ENCODE results near the gene DDX47. TPM values are rescaled to one million over a fixed set of nuclear protein-coding genes. Genes with fewer than 3 reads are reported as not detected.

The DDX47 gene
- total RNA-seq, 1 donor from 2014 or later = 45.1 TPM

DNA sequence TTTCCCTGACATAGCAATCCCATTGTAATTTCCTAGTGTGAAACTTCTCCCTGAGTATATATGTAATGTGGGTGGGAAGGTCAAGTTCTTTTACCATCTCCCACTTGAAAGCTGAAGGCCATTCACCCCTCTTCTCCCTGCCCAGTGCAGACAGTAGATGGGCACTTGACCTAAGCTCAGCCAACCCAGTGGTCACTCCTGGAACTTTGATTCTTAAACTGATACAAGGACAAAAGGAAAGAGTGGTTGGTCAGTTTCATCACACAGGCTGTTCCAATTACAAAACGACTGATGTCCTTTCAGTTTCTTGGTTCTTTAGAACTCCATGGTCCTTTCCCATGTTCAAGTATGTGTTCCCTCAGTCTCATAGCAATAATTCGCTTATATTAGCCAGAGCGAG is 36.1 kb upstream of the DDX47 start:
- ATAC-seq (no peak), DNase-seq (no peak)
- Histone ChIP-seq H3K4me1 (peaks cover 15% of the 10 kb centered on the region), H3K27ac (no peak overlapping the region), H3K36me3 (no peaks in the 10 kb centered on the region), H3K27me3 (ENCODE audit: low read depth) (no peaks in the 10 kb centered on the region), H3K4me3 (no peak overlapping the region), H3K9me3 (no peaks in the 10 kb centered on the region)
- TF ChIP-seq, protein P1, sequence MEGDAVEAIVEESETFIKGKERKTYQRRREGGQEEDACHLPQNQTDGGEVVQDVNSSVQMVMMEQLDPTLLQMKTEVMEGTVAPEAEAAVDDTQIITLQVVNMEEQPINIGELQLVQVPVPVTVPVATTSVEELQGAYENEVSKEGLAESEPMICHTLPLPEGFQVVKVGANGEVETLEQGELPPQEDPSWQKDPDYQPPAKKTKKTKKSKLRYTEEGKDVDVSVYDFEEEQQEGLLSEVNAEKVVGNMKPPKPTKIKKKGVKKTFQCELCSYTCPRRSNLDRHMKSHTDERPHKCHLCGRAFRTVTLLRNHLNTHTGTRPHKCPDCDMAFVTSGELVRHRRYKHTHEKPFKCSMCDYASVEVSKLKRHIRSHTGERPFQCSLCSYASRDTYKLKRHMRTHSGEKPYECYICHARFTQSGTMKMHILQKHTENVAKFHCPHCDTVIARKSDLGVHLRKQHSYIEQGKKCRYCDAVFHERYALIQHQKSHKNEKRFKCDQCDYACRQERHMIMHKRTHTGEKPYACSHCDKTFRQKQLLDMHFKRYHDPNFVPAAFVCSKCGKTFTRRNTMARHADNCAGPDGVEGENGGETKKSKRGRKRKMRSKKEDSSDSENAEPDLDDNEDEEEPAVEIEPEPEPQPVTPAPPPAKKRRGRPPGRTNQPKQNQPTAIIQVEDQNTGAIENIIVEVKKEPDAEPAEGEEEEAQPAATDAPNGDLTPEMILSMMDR (IDR thresholded peaks at IDR 0.05) = no peak
- intact Hi-C loops (cut with DNase I) = no loop called here

DNA sequence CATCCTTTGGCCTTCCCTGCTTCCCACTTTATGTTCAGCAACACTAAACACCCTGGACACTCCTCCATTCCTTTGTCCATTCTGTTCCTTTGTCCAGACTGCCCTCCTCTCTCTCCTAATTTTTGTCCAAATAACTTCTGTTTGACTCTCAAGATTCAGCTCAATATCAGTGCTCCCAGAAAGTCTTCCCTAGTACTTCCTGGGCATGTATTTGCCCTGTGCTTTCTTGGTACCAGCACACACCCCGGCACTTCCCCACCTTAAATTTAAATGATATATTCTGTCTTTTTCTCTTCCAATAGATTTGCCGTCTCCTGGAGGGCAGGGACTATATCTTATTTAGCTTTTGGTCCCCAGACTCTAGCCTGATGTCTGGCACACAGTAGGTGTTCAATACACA is 34.1 kb upstream of the DDX47 start:
- intact Hi-C loops (cut with DNase I) = no loop called here

DNA sequence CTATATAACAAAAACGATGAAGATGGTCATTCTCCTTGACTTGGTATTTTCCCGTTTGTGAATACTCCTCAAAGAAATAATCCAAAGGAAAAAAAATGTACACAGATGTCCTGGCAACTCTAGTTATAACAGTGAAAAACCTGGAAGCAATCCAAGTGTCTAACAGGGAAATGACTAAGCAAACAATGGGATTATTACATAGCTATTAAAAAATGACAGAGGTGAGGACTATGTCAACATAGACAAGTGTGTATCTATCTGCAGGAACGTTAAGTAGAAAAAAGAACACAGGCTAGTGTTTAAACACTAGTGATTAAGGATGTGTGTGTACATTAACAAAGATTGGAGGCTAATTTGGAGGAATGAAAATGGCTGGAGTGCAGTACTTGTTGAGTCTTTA is 33.6 kb upstream of the DDX47 start:
- H3K27me3 ChIP-seq (ENCODE audit: low read depth) = no peaks in the 10 kb centered on the region
- H3K4me1 ChIP-seq = peaks cover 15% of the 10 kb centered on the region
- TF ChIP-seq, protein P1 (IDR thresholded peaks at IDR 0.05) = no peak
- no peaks in the 10 kb centered on the region for H3K36me3 ChIP-seq
- no peaks in the 10 kb centered on the region for H3K9me3 ChIP-seq
- ATAC-seq = peak; percentile 78 to 94
- no peak overlapping the region for H3K27ac ChIP-seq
- DNase-seq = no peak
- H3K4me3 ChIP-seq = no peak overlapping the region
- intact Hi-C loops (cut with DNase I) = no loop called here

More for the DNA sequence above, 34.1 kb upstream of the DDX47 start:
- ATAC-seq (peak in 1 of 2 donors; percentile 2), DNase-seq (no peak)
- Histone ChIP-seq H3K36me3 (no peaks in the 10 kb centered on the region), H3K9me3 (no peaks in the 10 kb centered on the region), H3K27ac (no peak overlapping the region), H3K4me3 (no peak overlapping the region), H3K4me1 (peaks cover 15% of the 10 kb centered on the region), H3K27me3 (ENCODE audit: low read depth) (no peaks in the 10 kb centered on the region)
- TF ChIP-seq, protein P1 (IDR thresholded peaks at IDR 0.05) = no peak

DNA sequence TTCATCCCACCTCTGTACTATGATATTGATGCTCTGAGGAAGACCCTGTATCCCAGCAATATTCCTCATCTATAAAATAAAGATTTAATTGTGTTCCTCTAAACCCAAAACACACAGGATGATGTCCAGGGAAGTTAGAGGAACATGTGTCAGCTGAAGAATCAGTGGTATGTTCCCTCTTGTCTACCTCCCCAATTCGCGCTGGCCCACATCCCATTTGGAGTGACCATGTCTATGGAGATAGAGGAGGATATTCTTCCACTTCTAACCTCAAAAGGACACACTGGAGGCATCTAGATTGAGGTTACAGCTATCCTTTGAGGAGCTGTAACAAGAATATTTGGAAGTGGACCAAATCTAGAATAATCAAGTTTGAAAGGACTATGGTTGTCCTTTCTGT is 29.0 kb upstream of the DDX47 start:
- Histone ChIP-seq H3K27ac (peak overlapping the region; percentile 89), H3K9me3 (no peaks in the 10 kb centered on the region), H3K4me1 (peaks cover 35% of the 10 kb centered on the region), H3K27me3 (ENCODE audit: low read depth) (no peaks in the 10 kb centered on the region), H3K36me3 (no peaks in the 10 kb centered on the region), H3K4me3 (no peak overlapping the region)
- intact Hi-C loops (cut with DNase I) = no loop called here
- DNase-seq (no peak), ATAC-seq (no peak)
- TF ChIP-seq, protein P1 (IDR thresholded peaks at IDR 0.05) = no peak

DNA sequence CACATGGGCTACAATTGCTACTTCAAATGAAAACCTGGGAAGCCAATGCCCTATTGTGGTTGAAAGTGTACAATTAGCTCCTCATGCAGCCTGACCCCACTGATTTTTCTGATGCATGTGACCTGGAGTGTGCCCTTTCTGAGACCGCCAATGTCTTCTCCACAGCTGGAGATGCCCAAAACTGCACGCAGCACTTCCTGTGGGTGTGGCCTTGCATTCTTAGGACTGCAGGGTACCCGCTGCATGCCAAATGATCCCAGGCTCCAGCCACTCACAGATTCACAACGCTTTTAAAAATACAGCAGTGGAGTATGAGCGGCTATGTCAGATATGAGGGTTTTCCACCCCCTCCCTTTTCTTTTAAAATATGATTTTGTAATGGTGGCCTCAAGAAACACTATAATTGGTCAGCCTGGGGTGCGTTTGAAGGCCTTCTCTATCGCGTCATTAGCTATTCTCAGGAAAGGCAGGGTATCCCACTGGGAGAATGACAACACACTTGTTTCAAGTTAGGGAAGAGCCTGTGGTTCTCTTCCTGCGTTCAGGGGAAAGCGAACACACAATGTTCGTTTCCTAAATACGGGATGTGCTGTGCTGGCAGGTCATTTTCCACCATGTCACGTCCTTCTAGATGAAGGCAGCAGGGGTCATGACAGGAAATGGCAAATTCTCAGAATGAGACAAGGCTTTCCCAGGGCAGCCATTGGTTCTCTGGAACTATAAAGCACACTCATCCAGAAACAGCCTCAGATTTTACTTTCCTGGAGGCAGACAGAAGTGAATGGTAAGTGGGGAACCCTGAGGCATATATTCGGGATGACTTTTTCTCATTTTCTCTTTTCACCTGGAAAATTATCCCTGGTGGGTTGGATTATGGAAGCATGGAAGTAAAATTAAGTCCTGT is 28.0 kb upstream of the DDX47 start, which contains the start of gene APOLD1:
TSS of gene APOLD1 (plus strand) at position 749 of the 904 bp plus-strand sequence. CDS start at position 782, 33 bp downstream.
- ATAC-seq (no peak), DNase-seq (no peak)
- H3K9me3 ChIP-seq = no peaks in the 10 kb centered on the region
- intact Hi-C loops (cut with DNase I) = no loop called here
- H3K27me3 ChIP-seq (ENCODE audit: low read depth) = no peaks in the 10 kb centered on the region
- H3K27ac ChIP-seq = peak within 1 kb of the TSS; percentile 89
- peak within 1 kb of the TSS; percentile 74 for H3K4me3 ChIP-seq
- no peaks in the 10 kb centered on the region for H3K36me3 ChIP-seq
- TF ChIP-seq, protein P1 (IDR thresholded peaks at IDR 0.05) = no peak
- peaks cover 28% of the 10 kb centered on the region for H3K4me1 ChIP-seq

Measured in lower lobe of right lung (tissue), 2 donors.